GM10248 (cell line): Measurements from ENCODE around the gene CXCR2.

Source experiments
- CTCF ChIA-PET: fragments of 300-600 bp; sonication (Branson Sonifier 250); formaldehyde crosslinking; extraction: SDS; loops from one replicate; lab custom pipeline; 2021; ENCODE audit warnings: antibody characterized with exemption; lab: Yijun Ruan, JAX
- POLR2A ChIA-PET: fragments of 350-650 bp; sonication (Branson Sonifier 250); formaldehyde crosslinking; extraction: SDS; loops from one replicate; lab custom pipeline; 2020; ENCODE audit warnings: antibody characterized with exemption; lab: Yijun Ruan, JAX
- DNase-seq: peaks from one replicate; pipeline ENCODE4 v3.0.0; 2012; ENCODE audit errors: extremely low spot score
- TF ChIP-seq, protein P1 (sequence below): IDR thresholded peaks from 2 replicates; pipeline ENCODE4 v1.5.1; 2012; ENCODE audit warnings: mild to moderate bottlenecking, low read depth; ENCODE audit errors: extremely low read depth, missing control alignments, control extremely low read depth

CXCR2 gene

DNA sequence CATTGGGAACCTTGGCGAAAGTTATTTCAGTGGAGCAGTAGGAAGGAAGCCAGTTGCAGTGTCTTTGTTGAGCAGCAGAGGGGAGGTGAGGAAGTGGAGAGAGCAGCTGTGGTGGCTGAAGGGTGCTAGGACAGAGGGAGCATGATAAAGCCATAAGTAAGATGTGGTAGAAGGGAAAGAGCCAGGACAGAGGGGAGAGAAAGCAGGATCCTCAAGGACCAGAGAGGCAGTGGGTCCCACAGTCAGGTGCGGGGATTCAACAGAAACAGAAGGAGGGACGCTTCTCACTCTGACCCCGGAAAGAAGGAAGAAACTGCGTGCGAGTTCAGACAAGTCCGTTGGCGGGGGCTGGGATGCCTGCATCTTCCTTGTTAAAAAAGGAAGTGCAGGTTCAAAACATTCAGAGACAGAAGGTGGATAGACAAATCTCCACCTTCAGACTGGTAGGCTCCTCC lies at the start of gene CXCR2:
TSS of gene CXCR2 (plus strand) at position 403 of the 455 bp plus-strand sequence. CDS start 8,774 bp downstream, outside the sequence.
- peak; percentile 31 for DNase-seq
- ChIA-PET CTCF (no interaction called here), POLR2A (no interaction called here)
- TF ChIP-seq, protein P1, sequence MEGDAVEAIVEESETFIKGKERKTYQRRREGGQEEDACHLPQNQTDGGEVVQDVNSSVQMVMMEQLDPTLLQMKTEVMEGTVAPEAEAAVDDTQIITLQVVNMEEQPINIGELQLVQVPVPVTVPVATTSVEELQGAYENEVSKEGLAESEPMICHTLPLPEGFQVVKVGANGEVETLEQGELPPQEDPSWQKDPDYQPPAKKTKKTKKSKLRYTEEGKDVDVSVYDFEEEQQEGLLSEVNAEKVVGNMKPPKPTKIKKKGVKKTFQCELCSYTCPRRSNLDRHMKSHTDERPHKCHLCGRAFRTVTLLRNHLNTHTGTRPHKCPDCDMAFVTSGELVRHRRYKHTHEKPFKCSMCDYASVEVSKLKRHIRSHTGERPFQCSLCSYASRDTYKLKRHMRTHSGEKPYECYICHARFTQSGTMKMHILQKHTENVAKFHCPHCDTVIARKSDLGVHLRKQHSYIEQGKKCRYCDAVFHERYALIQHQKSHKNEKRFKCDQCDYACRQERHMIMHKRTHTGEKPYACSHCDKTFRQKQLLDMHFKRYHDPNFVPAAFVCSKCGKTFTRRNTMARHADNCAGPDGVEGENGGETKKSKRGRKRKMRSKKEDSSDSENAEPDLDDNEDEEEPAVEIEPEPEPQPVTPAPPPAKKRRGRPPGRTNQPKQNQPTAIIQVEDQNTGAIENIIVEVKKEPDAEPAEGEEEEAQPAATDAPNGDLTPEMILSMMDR, result peak; percentile 8

DNA sequence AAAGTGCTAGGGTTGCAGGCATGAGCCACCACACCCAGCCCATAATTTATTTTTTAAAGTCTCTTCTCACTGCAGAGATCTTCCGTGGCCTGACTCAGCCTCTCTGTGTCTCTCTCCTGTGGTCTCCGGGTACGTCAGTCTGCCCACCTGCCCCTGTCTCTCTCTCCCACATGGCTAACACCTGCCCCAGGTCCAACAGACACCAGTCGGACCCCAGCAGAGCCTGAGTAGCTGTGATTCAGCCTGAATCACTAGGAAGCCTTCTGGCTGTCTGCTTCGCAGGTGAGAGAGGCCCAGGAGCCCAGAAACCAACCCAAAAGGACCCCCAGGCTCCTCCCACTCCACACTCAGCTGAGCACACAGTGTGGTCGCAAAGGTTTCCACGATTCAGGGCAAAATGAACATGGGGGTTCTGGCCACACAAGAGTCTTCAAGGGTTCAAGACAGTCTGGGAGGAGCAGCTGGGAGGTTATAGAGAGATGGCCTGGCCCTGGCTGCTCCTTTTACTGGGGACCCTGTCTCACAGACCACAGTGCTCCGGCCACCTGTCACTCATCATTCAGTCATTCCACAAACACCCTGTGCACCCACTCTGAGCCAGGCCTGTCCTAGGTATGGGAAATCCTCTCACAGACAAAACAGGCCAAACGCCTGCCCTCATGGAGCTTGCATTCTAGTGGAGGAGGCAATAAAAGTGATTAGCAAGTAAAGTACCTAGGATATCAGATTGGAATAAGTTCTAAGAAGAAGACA lies 48.2 kb upstream of the CXCR2 start:
- DNase-seq, result no peak
- ChIA-PET POLR2A (no interaction called here), CTCF (interaction anchor here (1.2 to 1.8 kb wide), 3 partner anchors 9 to 292 kb away, joined by 4 to 6 read pairs (median 6); partner anchors contain the start of gene RUFY4)
- TF ChIP-seq, protein P1, result no peak

DNA sequence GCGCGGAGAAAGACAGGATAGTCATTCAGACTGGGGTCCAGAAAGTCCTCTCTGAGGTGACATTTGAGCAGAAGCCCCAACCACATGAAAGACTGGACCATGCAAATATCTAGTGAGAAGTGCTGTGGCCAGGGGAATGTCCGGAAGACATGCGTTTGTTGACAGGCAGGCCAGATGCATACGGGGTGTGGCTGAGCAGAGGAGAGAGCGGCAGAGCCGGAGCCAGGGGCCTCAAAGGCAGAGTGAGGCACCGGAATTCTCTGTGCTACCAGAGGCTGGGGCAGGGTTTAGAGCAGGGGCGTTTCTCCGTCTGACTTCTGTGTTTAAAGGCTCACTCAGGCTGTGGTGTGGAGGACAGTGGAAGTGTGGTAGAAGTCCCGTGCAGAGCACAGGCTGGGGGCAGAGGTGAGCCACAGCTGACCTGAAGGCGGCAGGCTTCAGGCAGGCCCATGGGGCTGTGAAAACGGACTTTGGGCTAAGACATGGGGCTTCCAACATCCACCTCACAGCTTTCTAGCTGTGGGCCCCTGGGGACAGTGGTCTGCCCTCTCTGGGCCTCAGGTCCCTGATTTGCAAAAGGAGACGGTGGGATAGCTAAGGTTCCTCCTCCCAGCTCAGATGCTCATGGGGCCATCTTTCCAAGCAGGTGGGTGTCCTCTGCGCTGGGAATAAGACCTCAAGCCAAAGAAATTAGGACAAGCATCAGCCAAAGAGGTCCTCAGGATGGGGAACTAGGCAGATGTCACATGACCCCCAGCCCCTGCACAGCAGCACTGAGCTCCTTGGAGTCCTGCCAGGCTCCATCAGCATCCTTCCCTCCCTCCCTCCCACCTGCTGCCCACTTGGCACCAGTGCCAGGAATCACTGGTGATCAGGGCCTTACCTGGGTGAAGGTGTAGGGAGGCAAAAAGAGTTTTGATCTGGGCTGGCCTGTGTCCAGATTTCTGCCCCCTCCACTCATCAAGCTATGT lies 45.6 kb upstream of the CXCR2 start:
- TF ChIP-seq, protein P1, result no peak
- ChIA-PET POLR2A (no interaction called here), CTCF (interaction anchor here (1.0 to 5.1 kb wide), 8 partner anchors 10 to 294 kb away, joined by 3 to 49 read pairs (median 5); partner anchors contain the start of gene RUFY4)
- DNase-seq, result no peak

DNA sequence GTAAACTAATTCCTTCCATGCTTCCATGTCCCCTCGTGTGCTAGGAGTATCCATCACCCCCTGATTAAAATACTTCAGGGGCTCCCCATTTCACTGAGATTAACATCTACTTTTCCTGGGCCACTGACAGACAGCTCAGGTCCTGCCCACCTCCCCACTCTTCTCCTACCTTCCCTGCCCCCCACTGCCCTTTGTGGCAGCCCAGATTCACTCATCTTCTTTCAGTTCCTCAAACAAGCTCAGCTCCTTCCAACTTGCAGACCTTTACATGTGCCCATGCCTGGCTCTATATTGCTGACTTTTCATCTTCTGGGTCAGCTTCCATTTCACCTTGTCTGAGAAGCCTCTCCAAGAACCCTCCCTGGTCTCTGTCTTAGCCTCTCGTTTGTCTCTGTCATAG lies 44.8 kb upstream of the CXCR2 start:
- ChIA-PET CTCF (interaction anchor here (1.4 to 5.1 kb wide), 5 partner anchors 11 to 295 kb away, joined by 3 to 49 read pairs (median 6); partner anchors contain the start of gene RUFY4), POLR2A (no interaction called here)
- DNase-seq, result peak; percentile 63
- TF ChIP-seq, protein P1, result no peak

DNA sequence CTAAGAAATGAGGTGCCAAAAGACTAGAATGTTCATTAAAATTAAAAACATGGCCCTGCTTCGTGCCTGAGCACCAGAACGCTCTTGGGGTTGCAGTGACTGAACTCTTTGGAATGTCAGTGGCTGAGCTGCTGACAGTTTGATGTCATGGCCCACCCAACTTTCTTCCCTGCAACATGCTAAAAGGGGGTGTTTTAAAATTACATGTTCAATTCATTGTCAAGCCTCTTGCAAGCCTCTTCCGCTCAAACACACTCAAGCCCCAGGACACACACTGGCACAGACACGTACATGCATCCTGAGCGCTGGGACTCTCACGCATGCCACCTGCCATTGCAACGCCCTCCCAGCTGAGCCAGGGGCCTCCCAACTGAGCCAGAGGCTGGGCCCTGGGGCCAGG lies 44.1 kb upstream of the CXCR2 start:
- CTCF ChIA-PET, result interaction anchor here (1.6 to 5.1 kb wide), 2 partner anchors 12 to 292 kb away, joined by 6 to 49 read pairs; partner anchors contain the start of gene RUFY4
- POLR2A ChIA-PET, result no interaction called here
- TF ChIP-seq, protein P1, result no peak
- no peak for DNase-seq

DNA sequence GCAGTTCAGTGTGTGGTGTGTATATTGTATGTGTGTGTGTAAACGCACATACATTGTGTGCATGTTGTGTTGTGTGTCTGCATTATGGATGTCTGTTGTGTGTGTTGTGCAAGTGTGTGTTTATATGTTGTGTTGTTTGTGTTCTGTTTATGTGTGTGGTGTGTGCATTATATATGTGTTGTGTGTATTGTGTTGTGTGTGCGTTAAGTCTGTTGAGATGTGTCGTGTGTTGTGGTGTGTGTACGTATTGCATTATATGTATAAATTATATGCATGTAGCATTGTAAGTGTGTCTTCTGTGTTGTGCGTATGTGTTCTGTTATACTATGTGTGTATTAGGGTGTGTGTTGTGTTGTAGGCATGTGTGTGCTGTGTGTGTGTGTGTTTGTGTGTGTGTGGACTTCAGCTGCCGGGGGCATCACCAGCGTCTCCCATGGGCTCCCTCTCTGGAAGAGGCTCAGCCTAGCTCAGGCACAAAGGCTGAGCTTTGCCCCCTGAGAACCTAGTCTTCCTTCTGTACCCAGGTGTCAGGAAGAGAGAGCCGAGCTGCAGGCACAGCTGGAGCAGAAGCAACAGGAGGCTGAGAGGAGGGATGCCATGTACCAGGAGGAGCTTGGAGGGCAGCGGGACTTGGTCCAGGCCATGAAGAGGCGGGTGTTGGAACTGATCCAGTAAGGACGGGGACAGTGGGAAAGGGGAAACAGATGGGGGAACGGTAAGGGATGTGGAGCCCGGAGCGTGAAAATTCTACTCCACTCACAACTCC lies 43.1 kb upstream of the CXCR2 start:
- POLR2A ChIA-PET, result no interaction called here

More for the DNA sequence above, 43.1 kb upstream of the CXCR2 start:
- no peak for DNase-seq
- CTCF ChIA-PET, result interaction anchor here (1.1 to 5.1 kb wide), 2 partner anchors 13 to 293 kb away, joined by 4 to 49 read pairs; partner anchors contain the start of gene RUFY4
- TF ChIP-seq, protein P1, result no peak
